Uterus (tissue), 4 donors: Measurements from ENCODE around the gene ERLEC1. TPM values are rescaled to one million over a fixed set of nuclear protein-coding genes. Genes with fewer than 3 reads are reported as not detected.
"Not testable (repeated sequence)": the region's sequence is repeated elsewhere in the genome, so short reads cannot be mapped to it uniquely, and the experiment has no call there.

Experiments
- DNase-seq, 2 donors: peaks; one replicate each; pipeline ENCODE4 v3.0.0-alpha.2; 2019 to 2020
- H3K27ac ChIP-seq, 2 donors: fragments of 200-600 bp; sonication (generic); 1 replicate in 1 of 2; 2 replicates in 1 of 2; pipeline ENCODE4 v1.5.1; 2016 to 2018
- H3K27me3 ChIP-seq, 2 donors: fragments of 200-600 bp; sonication (generic); one replicate each; pipeline ENCODE4 v1.5.1; 2018 to 2019; ENCODE audit warnings: control low read depth in 1 of 2
- H3K36me3 ChIP-seq, 2 donors: fragments of 200-600 bp; sonication (generic); one replicate each; pipeline ENCODE4 v1.5.1; 2019; ENCODE audit warnings: control low read depth in 1 of 2
- H3K4me1 ChIP-seq, 2 donors: fragments of 200-600 bp; sonication (generic); one replicate each; pipeline ENCODE4 v1.5.1; 2018 to 2019; ENCODE audit warnings: control low read depth in 1 of 2
- H3K4me3 ChIP-seq, 2 donors: fragments of 200-600 bp; sonication (generic); 1 replicate in 1 of 2; 2 replicates in 1 of 2; pipeline ENCODE4 v1.5.1; 2018 to 2019; ENCODE audit warnings: mild to moderate bottlenecking in 1 of 2
- H3K9me3 ChIP-seq, 2 donors: fragments of 200-600 bp; sonication (generic); one replicate each; pipeline ENCODE4 v1.5.1; 2019; ENCODE audit warnings: control low read depth in 1 of 2
- POLR2A ChIP-seq, 2 donors: fragments of 450-650 bp; IDR thresholded peaks; one replicate each; pipeline ENCODE4 v1.6.1; 2016; ENCODE audit warnings: antibody characterized with exemption in 2 of 2, mild to moderate bottlenecking in 1 of 2, moderate library complexity in 1 of 2
- intact Hi-C: fragments of 100-400 bp; cut with DNase I; formaldehyde crosslinking; loops from one replicate; pipeline ENCODE4 v1.15.1; 2023; ENCODE audit warnings: low total_unique reads
- total RNA-seq, 4 donors: library from RNA; depleted of rRNA in 3 of 4; stranded (reverse); fragments of >200 nt in 3 of 4; gene quantifications; one replicate each; pipeline versions ENCODE4 v1.1.0 to v1.2.4, GENCODE V29; 2014 to 2023
- TF ChIP-seq, protein P1 (sequence below), 4 experiments: fragments of 200-600 bp in 2 of 4; fragments of 450-650 bp in 2 of 4; sonication (generic) in 2 of 4; IDR thresholded peaks; one replicate each; pipeline ENCODE4 v1.5.1; 2016 to 2019; ENCODE audit warnings: antibody characterized with exemption in 4 of 4, mild to moderate bottlenecking in 2 of 4, moderate library complexity in 1 of 4
- donor health status: DM: yes; HTN: yes; CAD: no.

Gene ERLEC1
- total RNA-seq, 4 donors from 2014 or later = 30.2 to 125 (median 74.6) TPM

DNA sequence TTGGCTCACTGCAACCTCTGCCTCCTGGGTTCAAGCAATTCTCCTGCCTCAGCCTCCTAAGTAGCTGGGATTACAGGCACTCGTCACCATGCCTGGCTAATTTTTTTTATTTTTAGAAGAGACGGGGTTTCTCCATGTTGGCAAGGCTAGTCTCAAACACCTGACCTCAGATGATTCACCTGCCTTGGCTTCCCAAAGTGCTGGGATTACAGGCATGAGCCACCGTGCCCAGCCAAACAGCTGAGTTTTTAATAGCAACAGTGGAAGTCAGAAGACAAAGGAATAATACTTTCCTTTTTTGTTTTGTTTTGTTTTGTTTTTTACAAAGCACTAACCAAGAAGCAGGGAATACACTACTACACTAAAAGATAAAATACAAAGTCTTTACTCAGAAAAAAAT is 56.0 kb downstream of the ERLEC1 start:
- intact Hi-C loops = no loop called here
- no peaks in the 10 kb centered on the region for H3K36me3 ChIP-seq

DNA sequence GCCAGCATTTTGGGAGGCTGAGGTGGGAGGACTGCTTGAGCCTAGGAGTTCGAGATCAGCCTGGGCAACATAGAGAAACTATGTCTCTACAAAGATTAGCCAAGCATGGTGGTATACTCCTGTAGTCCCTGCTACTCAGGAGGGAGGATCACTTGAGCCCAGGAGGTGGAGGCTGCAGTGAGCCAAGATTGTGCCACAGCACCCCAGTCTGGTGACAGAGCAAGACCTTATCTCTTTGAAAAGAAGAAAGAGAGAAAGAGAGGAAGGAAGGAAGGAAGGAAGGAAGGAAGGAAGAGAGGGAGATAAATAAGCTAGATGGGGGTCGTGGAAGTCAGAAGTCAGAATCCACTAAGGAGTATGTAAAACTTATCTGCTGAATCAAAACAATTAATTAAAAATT is 56.8 kb downstream of the ERLEC1 start:
- no peaks in the 10 kb centered on the region for H3K9me3 ChIP-seq
- no peak for DNase-seq
- H3K4me3 ChIP-seq = no peak overlapping the region
- H3K4me1 ChIP-seq = no peaks in the 10 kb centered on the region
- intact Hi-C loops = no loop called here
- H3K27me3 ChIP-seq = no peaks in the 10 kb centered on the region
- H3K27ac ChIP-seq = no peak overlapping the region
- no peaks in the 10 kb centered on the region for H3K36me3 ChIP-seq
- no peak for TF ChIP-seq POLR2A (IDR thresholded peaks at IDR 0.05)
- TF ChIP-seq, protein P1, sequence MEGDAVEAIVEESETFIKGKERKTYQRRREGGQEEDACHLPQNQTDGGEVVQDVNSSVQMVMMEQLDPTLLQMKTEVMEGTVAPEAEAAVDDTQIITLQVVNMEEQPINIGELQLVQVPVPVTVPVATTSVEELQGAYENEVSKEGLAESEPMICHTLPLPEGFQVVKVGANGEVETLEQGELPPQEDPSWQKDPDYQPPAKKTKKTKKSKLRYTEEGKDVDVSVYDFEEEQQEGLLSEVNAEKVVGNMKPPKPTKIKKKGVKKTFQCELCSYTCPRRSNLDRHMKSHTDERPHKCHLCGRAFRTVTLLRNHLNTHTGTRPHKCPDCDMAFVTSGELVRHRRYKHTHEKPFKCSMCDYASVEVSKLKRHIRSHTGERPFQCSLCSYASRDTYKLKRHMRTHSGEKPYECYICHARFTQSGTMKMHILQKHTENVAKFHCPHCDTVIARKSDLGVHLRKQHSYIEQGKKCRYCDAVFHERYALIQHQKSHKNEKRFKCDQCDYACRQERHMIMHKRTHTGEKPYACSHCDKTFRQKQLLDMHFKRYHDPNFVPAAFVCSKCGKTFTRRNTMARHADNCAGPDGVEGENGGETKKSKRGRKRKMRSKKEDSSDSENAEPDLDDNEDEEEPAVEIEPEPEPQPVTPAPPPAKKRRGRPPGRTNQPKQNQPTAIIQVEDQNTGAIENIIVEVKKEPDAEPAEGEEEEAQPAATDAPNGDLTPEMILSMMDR (IDR thresholded peaks at IDR 0.05) = no peak

More for the DNA sequence above, 56.0 kb downstream of the ERLEC1 start:
- no peak overlapping the region for H3K27ac ChIP-seq
- H3K27me3 ChIP-seq = no peaks in the 10 kb centered on the region
- H3K4me1 ChIP-seq = no peaks in the 10 kb centered on the region
- no peak overlapping the region for H3K4me3 ChIP-seq
- no peak for DNase-seq
- H3K9me3 ChIP-seq = no peaks in the 10 kb centered on the region
- TF ChIP-seq, protein P1 (IDR thresholded peaks at IDR 0.05) = no peak
- TF ChIP-seq POLR2A (IDR thresholded peaks at IDR 0.05) = no peak

DNA sequence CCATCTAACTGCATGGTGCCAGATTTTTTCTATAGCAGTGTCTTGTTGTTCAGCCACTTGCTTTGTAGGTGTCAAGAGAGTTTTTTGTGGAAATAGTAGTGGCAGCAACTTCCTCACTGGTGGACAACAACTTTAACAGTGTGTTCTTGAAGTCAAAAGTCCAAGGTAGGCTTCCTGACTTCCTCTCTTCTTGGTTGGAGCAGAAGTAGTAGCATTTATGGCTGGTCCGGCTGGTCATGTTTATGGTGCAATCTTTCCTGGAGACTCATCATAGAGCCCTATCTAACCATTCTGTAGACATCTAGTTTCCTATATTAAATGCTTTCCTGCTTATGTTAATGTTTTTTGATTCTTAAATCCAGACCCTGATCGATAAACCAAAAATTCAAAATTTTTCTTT is 61.2 kb downstream of the ERLEC1 start:
- DNase-seq = no peak
- H3K27me3 ChIP-seq = no peaks in the 10 kb centered on the region
- intact Hi-C loops = no loop called here
- no peak overlapping the region for H3K27ac ChIP-seq
- no peak overlapping the region for H3K4me3 ChIP-seq
- TF ChIP-seq, protein P1 (IDR thresholded peaks at IDR 0.05) = no peak
- TF ChIP-seq POLR2A (IDR thresholded peaks at IDR 0.05) = no peak
- H3K9me3 ChIP-seq = no peaks in the 10 kb centered on the region
- no peaks in the 10 kb centered on the region for H3K4me1 ChIP-seq
- H3K36me3 ChIP-seq = no peaks in the 10 kb centered on the region

DNA sequence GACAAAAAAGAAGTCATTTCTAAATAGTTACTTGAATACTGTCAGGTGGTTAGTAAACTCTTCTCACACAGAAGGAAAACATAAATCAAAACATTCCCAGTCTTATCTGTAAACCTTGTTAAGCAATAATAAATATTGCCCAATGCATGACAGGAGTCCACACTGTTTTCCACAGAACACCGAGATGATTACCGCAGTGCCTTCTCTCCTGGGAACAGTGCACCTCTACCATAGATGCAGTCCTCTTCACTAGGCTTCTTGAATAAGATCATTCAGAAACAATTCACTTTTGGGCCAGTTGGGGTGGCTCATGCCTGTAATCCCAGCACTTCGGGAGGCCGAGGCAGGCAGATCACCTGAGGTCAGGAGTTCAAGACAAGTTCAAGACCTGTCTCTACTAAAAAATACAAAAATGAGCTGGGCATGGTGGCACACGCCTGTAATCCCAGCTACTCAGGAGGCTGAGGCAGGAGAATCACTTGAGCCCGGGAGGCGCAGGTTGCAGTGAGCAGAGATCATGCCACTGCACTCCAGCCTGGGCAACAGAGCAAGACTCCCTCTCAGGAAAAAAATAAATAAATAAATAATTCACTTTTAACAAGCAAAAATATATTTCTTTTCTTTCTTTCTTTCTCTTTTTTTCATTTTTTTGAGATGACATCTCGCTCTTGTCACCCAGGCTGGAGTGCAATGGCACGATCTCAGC is 64.4 kb downstream of the ERLEC1 start:
- H3K36me3 ChIP-seq, intact Hi-C loops, H3K27me3 ChIP-seq, DNase-seq, H3K27ac ChIP-seq, H3K9me3 ChIP-seq, H3K4me1 ChIP-seq, H3K4me3 ChIP-seq: not testable (repeated sequence)

DNA sequence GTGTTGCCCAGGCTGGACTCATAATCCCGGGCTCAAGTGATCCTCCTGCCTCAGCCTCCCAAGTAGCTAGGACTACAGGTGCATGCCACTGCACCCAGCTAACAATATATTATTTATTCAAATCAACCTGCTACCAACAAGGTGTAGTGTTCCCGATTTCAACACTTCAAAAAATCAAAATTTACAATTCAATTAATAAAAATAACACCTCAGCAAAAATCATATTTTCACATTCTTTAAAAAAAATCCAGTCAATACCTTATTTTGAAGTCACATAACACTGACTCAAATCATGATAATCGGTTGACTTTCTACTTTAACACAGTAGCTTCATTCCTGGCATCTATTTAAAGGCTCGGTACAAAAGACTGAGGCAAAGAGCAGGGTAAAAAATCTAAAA is 65.7 kb downstream of the ERLEC1 start:
- H3K27me3 ChIP-seq = no peaks in the 10 kb centered on the region
- intact Hi-C loops = no loop called here
- no peak for DNase-seq
- H3K4me3 ChIP-seq = no peak overlapping the region
- H3K9me3 ChIP-seq = no peaks in the 10 kb centered on the region
- no peaks in the 10 kb centered on the region for H3K36me3 ChIP-seq
- no peak overlapping the region for H3K27ac ChIP-seq
- H3K4me1 ChIP-seq = no peaks in the 10 kb centered on the region
- TF ChIP-seq POLR2A (IDR thresholded peaks at IDR 0.05) = no peak
- TF ChIP-seq, protein P1 (IDR thresholded peaks at IDR 0.05) = no peak

DNA sequence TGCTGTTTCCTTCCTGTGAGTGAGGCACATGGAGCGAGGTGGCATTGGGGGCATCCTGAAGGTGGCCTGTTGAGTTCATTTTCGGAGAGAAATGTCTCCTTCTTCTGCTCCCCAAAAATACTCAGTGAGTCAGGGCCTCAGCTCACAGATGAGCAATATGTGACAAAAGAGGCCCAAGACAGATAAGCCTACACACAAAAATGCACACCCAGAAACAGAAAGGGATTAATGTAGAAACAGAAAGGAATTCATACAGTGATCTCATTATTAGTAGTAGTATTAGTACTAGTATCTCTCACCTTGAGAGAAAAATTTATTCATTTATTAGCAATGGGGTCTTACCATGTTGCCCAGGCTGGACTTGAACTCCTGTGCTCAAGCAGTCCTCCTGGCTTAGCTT is 67.8 kb downstream of the ERLEC1 start:
- H3K27me3 ChIP-seq = no peaks in the 10 kb centered on the region
- intact Hi-C loops = no loop called here
- TF ChIP-seq, protein P1 (IDR thresholded peaks at IDR 0.05) = no peak
- no peak for TF ChIP-seq POLR2A (IDR thresholded peaks at IDR 0.05)
- H3K4me3 ChIP-seq = no peak overlapping the region
- no peak overlapping the region for H3K27ac ChIP-seq
- H3K4me1 ChIP-seq = no peaks in the 10 kb centered on the region
- no peak for DNase-seq
- no peaks in the 10 kb centered on the region for H3K36me3 ChIP-seq
- H3K9me3 ChIP-seq = no peaks in the 10 kb centered on the region
